Keratinocyte (primary cell): ENCODE results near the gene MEF2B. TPM values are rescaled to one million over a fixed set of nuclear protein-coding genes. Genes with fewer than 3 reads are reported as not detected.

Experiments
- DNase-seq: peaks from one replicate; pipeline ENCODE4 v3.0.0-alpha.2; 2011; ENCODE audit warnings: low read depth, missing footprints, low spot score
- FAIRE-seq: peaks from 2 replicates; lab custom pipeline; 2011; peaks lifted over from hg19 to GRCh38; lab: Jason Lieb, UNC
- H2AFZ ChIP-seq: 2 replicates; pipeline ENCODE4 v1.6.0; 2012; ENCODE audit warnings: low read length, control low read depth, inconsistent platforms; ENCODE audit not compliant: control insufficient read depth
- H3K27ac ChIP-seq: 2 replicates; pipeline ENCODE4 v1.5.1; 2011; ENCODE audit warnings: low read length; ENCODE audit not compliant: control insufficient read depth, insufficient read depth
- H3K27me3 ChIP-seq: 3 replicates; pipeline ENCODE4 v1.6.0; 2011; ENCODE audit warnings: low read length; ENCODE audit not compliant: control insufficient read depth, insufficient read depth; ENCODE audit errors: extremely low read depth
- H3K36me3 ChIP-seq, 2 experiments: 2 replicates in 1 of 2; 3 replicates in 1 of 2; pipeline ENCODE4 v1.5.1; 2011; ENCODE audit warnings: low read length in 2 of 2, mild to moderate bottlenecking in 1 of 2; ENCODE audit not compliant: control insufficient read depth in 2 of 2, insufficient read depth in 2 of 2; ENCODE audit errors: extremely low read depth in 1 of 2
- H3K4me1 ChIP-seq: 3 replicates; pipeline ENCODE4 v1.5.1; 2011; ENCODE audit warnings: low read length; ENCODE audit not compliant: control insufficient read depth, insufficient read depth; ENCODE audit errors: extremely low read depth
- H3K4me2 ChIP-seq: 3 replicates; pipeline ENCODE4 v1.6.0; 2011; ENCODE audit warnings: low read depth, low read length; ENCODE audit not compliant: control insufficient read depth, insufficient read depth; ENCODE audit errors: extremely low read depth
- H3K4me3 ChIP-seq, 3 experiments: fragments of 200-600 bp in 1 of 3; sonication (generic) in 1 of 3; 2 replicates in 2 of 3; 3 replicates in 1 of 3; pipeline ENCODE4 v1.5.1; 2011 to 2016; ENCODE audit warnings: low read length in 3 of 3, mild to moderate bottlenecking in 3 of 3, control low read depth in 2 of 3, inconsistent platforms in 1 of 3, low read depth in 1 of 3, mixed read lengths in 1 of 3, mixed run types in 1 of 3, moderate library complexity in 1 of 3; ENCODE audit not compliant: control insufficient read depth in 2 of 3, insufficient read depth in 2 of 3; ENCODE audit errors: extremely low read depth in 1 of 3
- H3K79me2 ChIP-seq: 2 replicates; pipeline ENCODE4 v1.6.0; 2012; ENCODE audit warnings: low read length; ENCODE audit not compliant: control insufficient read depth, insufficient read depth
- H3K9ac ChIP-seq: 3 replicates; pipeline ENCODE4 v1.6.0; 2011; ENCODE audit warnings: low read length; ENCODE audit not compliant: control insufficient read depth, insufficient read depth; ENCODE audit errors: extremely low read depth
- H3K9me1 ChIP-seq: 3 replicates; pipeline ENCODE4 v1.6.0; 2011; ENCODE audit warnings: low read length; ENCODE audit not compliant: control insufficient read depth, insufficient read depth; ENCODE audit errors: extremely low read depth
- H3K9me3 ChIP-seq: 2 replicates; pipeline ENCODE4 v1.5.1; 2012; ENCODE audit warnings: low read depth, low read length; ENCODE audit not compliant: control insufficient read depth
- H4K20me1 ChIP-seq: 3 replicates; pipeline ENCODE4 v1.6.0; 2011; ENCODE audit warnings: low read length; ENCODE audit not compliant: control insufficient read depth, insufficient read depth; ENCODE audit errors: extremely low read depth
- CTCF ChIP-seq, 3 experiments: IDR thresholded peaks in 1 of 3; conservative IDR thresholded peaks in 1 of 3; optimal IDR thresholded peaks in 1 of 3; 2 replicates in 2 of 3; 3 replicates in 1 of 3; pipeline versions ENCODE3 to v1.5.1; 2011; ENCODE audit warnings: low read length in 3 of 3, mild to moderate bottlenecking in 3 of 3, moderate library complexity in 2 of 3, control low read depth in 1 of 3, inconsistent platforms in 1 of 3; ENCODE audit not compliant: insufficient read depth in 2 of 3; ENCODE audit errors: extremely low read depth in 1 of 3
- EZH2 ChIP-seq: IDR thresholded peaks from one replicate; pipeline ENCODE4 v1.6.1; 2012; ENCODE audit warnings: inconsistent platforms, mild to moderate bottlenecking, low read length, moderate library complexity
- dilution Hi-C: fragments of 300-500 bp; cut with MboI; formaldehyde crosslinking; loops from one replicate; pipeline ENCODE4 v1.7.0; 2020; ENCODE audit warnings: low sequenced_read_pairs; ENCODE audit not compliant: extremely low pct_ligation_motif_present
- polyA plus RNA-seq, 5 experiments: library from polyadenylated mRNA; depleted of rRNA in 3 of 5; stranded (reverse) in 3 of 5; stranded (forward) in 1 of 5; unstranded in 1 of 5; fragments of >200 nt; gene quantifications; 1 replicate in 1 of 5; 2 replicates in 3 of 5; 3 replicates in 1 of 5; pipeline versions ENCODE4 v1.2.1 to v1.2.3, GENCODE V29; 2011 to 2012; ENCODE audit warnings: missing spikeins in 2 of 5, low read depth in 1 of 5, low replicate concordance in 1 of 5

The MEF2B gene
- polyA plus RNA-seq, 1 donor (not counting 4 experiments of a cell fraction or from before 2014, with no cell fraction given) = 0.05 TPM

GRCh38 chr19:19142347-19142746 is 27.7 kb downstream of the MEF2B start:
- no peaks in the 10 kb centered on the region for H3K27me3 ChIP-seq
- DNase-seq (no peak), FAIRE-seq (no peak)
- no peak overlapping the region for H3K4me2 ChIP-seq
- H3K9me3 ChIP-seq = no peaks in the 10 kb centered on the region
- no peaks in the 10 kb centered on the region for H4K20me1 ChIP-seq
- H3K4me1 ChIP-seq = peaks cover under 1% of the 10 kb centered on the region
- no peak overlapping the region for H2AFZ ChIP-seq
- H3K9ac ChIP-seq = no peak overlapping the region
- H3K36me3 ChIP-seq = peaks cover 0 to under 1% of the 10 kb centered on the region in 2 experiments
- H3K9me1 ChIP-seq = no peaks in the 10 kb centered on the region
- dilution Hi-C loops = no loop called here
- TF ChIP-seq CTCF (optimal IDR thresholded peaks at IDR 0.05 in 1 of 3, IDR thresholded peaks at IDR 0.05 in 1 of 3, conservative IDR thresholded peaks at IDR 0.05 in 1 of 3; ENCODE audit: extremely low read depth in 1 of 3, insufficient read depth in 2 of 3, low read length in 3 of 3) (no peak), EZH2 (no peak)
- H3K4me3 ChIP-seq = no peak overlapping the region
- H3K27ac ChIP-seq = no peak overlapping the region
- no peaks in the 10 kb centered on the region for H3K79me2 ChIP-seq

GRCh38 chr19:19140476-19140875 is 29.6 kb downstream of the MEF2B start:
- dilution Hi-C loops = no loop called here
- H3K9me3 ChIP-seq = no peaks in the 10 kb centered on the region
- no peaks in the 10 kb centered on the region for H4K20me1 ChIP-seq
- H3K9me1 ChIP-seq = no peaks in the 10 kb centered on the region
- H3K9ac ChIP-seq = no peak overlapping the region
- peaks cover 3% of the 10 kb centered on the region for H3K79me2 ChIP-seq
- no peaks in the 10 kb centered on the region for H3K27me3 ChIP-seq
- H3K36me3 ChIP-seq = no peaks in the 10 kb centered on the region
- peaks cover 6% of the 10 kb centered on the region for H3K4me1 ChIP-seq
- H2AFZ ChIP-seq = no peak overlapping the region
- FAIRE-seq (no peak), DNase-seq (no peak)
- no peak overlapping the region for H3K4me3 ChIP-seq
- TF ChIP-seq EZH2 (no peak), CTCF (optimal IDR thresholded peaks at IDR 0.05 in 1 of 3, IDR thresholded peaks at IDR 0.05 in 1 of 3, conservative IDR thresholded peaks at IDR 0.05 in 1 of 3; ENCODE audit: extremely low read depth in 1 of 3, insufficient read depth in 2 of 3, low read length in 3 of 3) (no peak)
- no peak overlapping the region for H3K27ac ChIP-seq
- no peak overlapping the region for H3K4me2 ChIP-seq
